ENCODE data around the gene CPM. TPM values are rescaled to one million over a fixed set of nuclear protein-coding genes. Genes with fewer than 3 reads are reported as not detected.
"Not testable (repeated sequence)": the region's sequence is repeated elsewhere in the genome, so short reads cannot be mapped to it uniquely, and the experiment has no call there.

CPM gene
- polyA plus RNA-seq, 1 experiment, result 5.4 TPM

GRCh38 chr12:68807576-68808387 is 125.2 kb downstream of the CPM start, which contains the start of gene MDM2:
Gene MDM2 (plus strand): TSS chr12:68808177. CDS start chr12:68808478, 301 bp downstream.
- Histone ChIP-seq H3K4me3 (ENCODE audit: low read depth, low read length) (peak within 1 kb of the TSS; percentile 97), H3K27me3 (ENCODE audit: control insufficient read depth, insufficient read depth, low read length) (no peaks in the 10 kb centered on the region), H3K27ac (ENCODE audit: low read depth, low read length) (peak within 1 kb of the TSS; percentile 99), H3K9me3 (ENCODE audit: control insufficient read depth, insufficient read depth, low read length) (peaks cover 10% of the 10 kb centered on the region; the same call in 1 of the 2 replicates)
- TF ChIP-seq CTCF (IDR thresholded peaks at IDR 0.05; ENCODE audit: low read depth, low read length), result peak; percentile 76
- ChIA-PET CTCF (interaction anchor here (0.5 to 2.9 kb wide), 25 partner anchors 9 to 1387 kb away, joined by 3 to 13 read pairs (median 4); partner anchors contain the start of gene MDM1), POLR2A (interaction anchor here (0.6 to 2.4 kb wide), 6 partner anchors 10 to 1215 kb away, joined by 3 to 31 read pairs (median 4); partner anchors contain the start of genes RAP1B and SLC35E3)
- DNase-seq (ENCODE audit: low read depth, low spot score), result peak; percentile 61

GRCh38 chr12:68807274-68807575 is 125.7 kb downstream of the CPM start:
- H3K27me3 ChIP-seq (ENCODE audit: control insufficient read depth, insufficient read depth, low read length); DNase-seq (ENCODE audit: low read depth, low spot score): not testable (repeated sequence)
- peak overlapping the region; percentile 77 for H3K27ac ChIP-seq (ENCODE audit: low read depth, low read length)
- peaks cover 10% of the 10 kb centered on the region; the same call in 1 of the 2 replicates for H3K9me3 ChIP-seq (ENCODE audit: control insufficient read depth, insufficient read depth, low read length)
- ChIA-PET CTCF (interaction anchor here (0.5 to 2.9 kb wide), 20 partner anchors 8 to 766 kb away, joined by 3 to 13 read pairs (median 4); partner anchors contain the start of gene MDM1), POLR2A (interaction anchor here (0.6 to 2.4 kb wide), 4 partner anchors 12 to 1214 kb away, joined by 3 to 31 read pairs (median 4); partner anchors contain the start of gene SLC35E3)
- peak overlapping the region; percentile 97 for H3K4me3 ChIP-seq (ENCODE audit: low read depth, low read length)

GRCh38 chr12:68806488-68807237 is 126.3 kb downstream of the CPM start:
- Histone ChIP-seq H3K27ac (ENCODE audit: low read depth, low read length) (no peak overlapping the region), H3K4me3 (ENCODE audit: low read depth, low read length) (no peak overlapping the region), H3K27me3 (ENCODE audit: control insufficient read depth, insufficient read depth, low read length) (no peaks in the 10 kb centered on the region), H3K9me3 (ENCODE audit: control insufficient read depth, insufficient read depth, low read length) (peaks cover 10% of the 10 kb centered on the region; the same call in 1 of the 2 replicates)
- CTCF ChIA-PET, result interaction anchor here (0.6 to 2.9 kb wide), 9 partner anchors 11 to 766 kb away, joined by 3 to 11 read pairs (median 5); partner anchors contain the start of gene MDM1
- TF ChIP-seq CTCF (IDR thresholded peaks at IDR 0.05; ENCODE audit: low read depth, low read length), result no peak
- POLR2A ChIA-PET, result interaction anchor here (2.4 kb wide), 1 partner anchor 61 kb away, joined by 31 read pairs; the partner anchor contains the start of gene SLC35E3
- DNase-seq (ENCODE audit: low read depth, low spot score), result no peak

- POLR2A ChIA-PET, result no interaction called here
- no peak overlapping the region for H3K27ac ChIP-seq (ENCODE audit: low read depth, low read length)
- CTCF ChIA-PET, result no interaction called here
- peaks cover 7% of the 10 kb centered on the region; the same call in 1 of the 2 replicates for H3K9me3 ChIP-seq (ENCODE audit: control insufficient read depth, insufficient read depth, low read length)
- no peak overlapping the region for H3K4me3 ChIP-seq (ENCODE audit: low read depth, low read length)
- no peak for DNase-seq (ENCODE audit: low read depth, low spot score)
- no peaks in the 10 kb centered on the region for H3K27me3 ChIP-seq (ENCODE audit: control insufficient read depth, insufficient read depth, low read length)
- TF ChIP-seq CTCF (IDR thresholded peaks at IDR 0.05; ENCODE audit: low read depth, low read length), result no peak
Measured at GRCh38 chr12:68805592-68806120, 127.3 kb downstream of the CPM start.
